ENCODE measurements around the gene ENTPD1.
"Not testable (repeated sequence)": the region's sequence is repeated elsewhere in the genome, so short reads cannot be mapped to it uniquely, and the experiment has no call there.

ENTPD1 gene, protein sequence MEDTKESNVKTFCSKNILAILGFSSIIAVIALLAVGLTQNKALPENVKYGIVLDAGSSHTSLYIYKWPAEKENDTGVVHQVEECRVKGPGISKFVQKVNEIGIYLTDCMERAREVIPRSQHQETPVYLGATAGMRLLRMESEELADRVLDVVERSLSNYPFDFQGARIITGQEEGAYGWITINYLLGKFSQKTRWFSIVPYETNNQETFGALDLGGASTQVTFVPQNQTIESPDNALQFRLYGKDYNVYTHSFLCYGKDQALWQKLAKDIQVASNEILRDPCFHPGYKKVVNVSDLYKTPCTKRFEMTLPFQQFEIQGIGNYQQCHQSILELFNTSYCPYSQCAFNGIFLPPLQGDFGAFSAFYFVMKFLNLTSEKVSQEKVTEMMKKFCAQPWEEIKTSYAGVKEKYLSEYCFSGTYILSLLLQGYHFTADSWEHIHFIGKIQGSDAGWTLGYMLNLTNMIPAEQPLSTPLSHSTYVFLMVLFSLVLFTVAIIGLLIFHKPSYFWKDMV

DNA sequence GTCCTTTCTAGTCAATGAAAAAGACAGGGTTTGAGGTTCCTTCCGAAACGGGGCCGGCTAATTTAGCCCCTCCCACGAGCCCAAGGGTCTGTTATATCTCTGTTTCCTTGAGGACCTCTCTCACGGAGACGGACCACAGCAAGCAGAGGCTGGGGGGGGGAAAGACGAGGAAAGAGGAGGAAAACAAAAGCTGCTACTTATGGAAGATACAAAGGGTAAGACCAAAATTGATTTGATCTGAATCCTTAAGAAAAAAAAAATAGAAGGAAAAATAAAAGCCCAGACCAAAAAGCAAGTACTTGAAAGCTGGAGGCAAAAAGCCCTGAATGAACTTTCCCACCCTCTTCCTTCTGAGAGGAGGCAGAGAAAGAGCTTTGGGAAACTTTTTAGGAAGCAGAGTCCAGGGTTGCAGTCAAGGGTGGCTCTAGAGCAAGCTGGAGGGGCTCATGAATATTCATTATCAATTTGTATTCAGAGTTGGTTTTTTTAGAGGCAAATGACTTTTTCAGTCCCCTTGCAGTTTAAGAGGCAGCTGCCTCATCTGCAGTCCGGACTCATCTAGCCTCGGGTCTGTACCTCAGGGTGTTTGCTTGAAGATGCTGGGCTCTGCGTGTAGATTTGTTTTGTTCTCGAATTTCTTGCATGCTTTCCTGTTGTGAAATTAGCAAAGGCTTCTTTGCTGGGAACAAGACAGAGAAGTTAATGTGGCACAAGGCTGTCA lies at the start of gene ENTPD1:
Gene ENTPD1 (plus strand): TSS at position 123 of the 721 bp plus-strand sequence. CDS start 77 bp downstream, at position 200.
- DNase-seq, result peak in 22 of 51 donors; percentile 1 to 62 (median 17)

DNA sequence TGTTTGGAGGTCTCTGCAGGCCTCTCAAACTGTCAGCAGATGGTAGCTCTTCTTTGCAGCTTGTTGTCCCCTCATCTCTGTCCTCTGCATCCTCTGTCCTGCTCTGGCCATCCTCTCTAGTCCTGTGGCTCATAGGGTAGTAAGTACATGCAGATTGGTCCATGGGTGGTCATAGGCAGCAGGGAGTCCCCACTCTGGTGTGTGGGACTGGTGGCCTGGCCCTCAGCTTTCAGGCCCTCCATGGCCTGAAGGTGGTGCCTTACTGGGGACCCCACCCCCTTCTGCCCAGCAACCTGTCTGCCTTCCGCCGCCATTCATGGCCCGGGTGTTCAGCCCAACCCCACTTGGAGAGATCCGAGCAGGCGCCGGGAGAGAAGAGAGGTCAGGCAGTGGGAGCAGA lies 49.4 kb upstream of the ENTPD1 start:
- no peak for DNase-seq

DNA sequence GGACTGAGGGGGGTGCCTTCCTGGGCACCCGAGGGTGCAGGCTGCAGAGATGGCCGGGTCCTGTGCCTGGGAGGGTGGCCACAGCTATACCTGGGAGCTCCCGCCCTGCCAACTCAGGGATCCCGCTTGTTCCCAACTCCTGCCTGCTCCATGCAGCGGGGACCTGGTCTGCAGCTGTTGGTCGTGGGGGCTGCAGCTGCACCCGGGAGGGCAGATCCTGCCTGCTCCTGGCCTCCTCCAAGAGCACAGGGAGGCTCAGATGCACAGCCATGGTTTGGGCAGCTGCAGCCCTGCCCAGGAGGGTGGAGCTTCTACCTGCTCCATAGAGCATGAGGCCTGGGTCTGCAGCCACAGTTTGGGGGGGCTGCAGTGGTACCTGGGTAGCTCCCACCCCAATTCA lies 49.0 kb upstream of the ENTPD1 start:
- DNase-seq, result no peak

DNA sequence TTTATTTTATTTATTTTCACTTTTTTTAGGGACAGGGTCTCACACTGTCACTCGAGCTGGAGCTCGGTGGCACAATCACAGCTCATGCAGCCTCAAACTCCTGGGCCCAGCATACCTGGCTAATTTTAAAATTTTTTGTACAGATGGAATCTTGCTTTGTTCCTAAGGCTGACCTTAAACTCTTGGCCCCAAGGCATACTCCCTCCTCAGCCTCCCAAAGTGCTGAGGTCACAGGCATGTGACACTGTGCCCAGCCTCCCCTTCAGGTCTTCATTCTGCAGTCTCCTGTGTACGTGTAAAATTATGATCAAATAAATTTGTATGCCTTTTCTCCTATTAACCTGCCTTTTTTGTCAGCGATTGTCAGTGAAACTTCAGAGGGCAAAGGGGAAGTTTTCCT lies 44.5 kb upstream of the ENTPD1 start:
- DNase-seq, result no peak

DNA sequence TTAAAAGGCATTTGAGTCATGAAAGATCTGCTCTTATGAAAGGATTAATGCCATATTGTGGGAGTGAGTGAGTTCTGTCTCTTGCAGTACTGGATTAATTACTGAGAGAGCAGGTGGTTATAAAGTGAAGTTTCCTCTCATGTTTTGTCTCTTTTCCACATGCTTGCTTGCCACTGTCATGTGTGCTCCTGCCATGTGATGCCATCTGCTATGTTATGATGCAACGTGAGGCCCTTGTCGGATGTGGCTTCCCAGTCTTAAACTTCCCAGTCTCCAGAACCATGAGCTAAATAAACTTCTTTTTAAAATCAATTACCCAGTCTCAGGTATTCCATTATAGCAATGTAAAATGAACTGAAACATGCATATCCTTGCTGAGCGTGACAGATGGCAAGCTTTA lies 39.5 kb upstream of the ENTPD1 start:
- no peak for DNase-seq

DNA sequence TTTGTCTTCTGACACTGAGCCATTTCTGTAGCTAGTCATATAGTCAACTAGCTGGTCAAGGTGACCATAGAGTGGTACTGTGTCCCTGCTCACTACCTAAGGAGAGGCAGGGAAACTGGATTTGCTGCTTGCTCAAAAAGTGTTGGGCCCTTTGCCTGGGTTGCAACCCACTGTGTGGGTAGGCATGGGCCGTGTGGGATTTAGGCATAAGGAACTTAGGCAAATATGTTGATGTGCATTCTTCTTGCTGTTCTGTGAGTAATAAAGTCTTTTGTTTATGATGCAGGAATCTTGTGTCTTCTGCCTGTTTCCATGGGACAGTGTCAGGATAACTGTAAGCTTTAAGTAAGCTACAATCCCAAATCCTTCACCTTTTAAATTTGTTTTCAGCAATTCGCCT lies 39.1 kb upstream of the ENTPD1 start:
- no peak for DNase-seq

DNA sequence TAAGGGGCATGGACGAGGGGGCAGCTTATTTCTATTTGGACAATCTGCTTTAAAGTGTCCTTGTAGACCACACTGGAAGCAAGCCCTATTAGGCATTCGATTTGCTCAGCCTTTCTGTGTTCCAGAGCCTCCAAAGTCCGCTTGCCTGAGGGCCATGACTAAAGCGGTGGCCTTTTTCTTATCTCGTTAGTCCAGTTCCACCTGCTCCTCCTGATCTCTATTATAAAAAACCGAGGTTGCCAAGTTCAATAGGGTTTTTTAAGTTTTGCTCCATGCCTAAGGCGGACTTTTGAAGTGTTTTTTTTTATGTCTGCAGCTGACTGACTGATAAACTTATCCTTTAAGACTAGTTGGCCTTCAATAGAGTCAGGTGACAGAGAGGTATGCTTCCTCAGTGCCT lies 35.2 kb upstream of the ENTPD1 start:
- DNase-seq, result not testable (repeated sequence)

DNA sequence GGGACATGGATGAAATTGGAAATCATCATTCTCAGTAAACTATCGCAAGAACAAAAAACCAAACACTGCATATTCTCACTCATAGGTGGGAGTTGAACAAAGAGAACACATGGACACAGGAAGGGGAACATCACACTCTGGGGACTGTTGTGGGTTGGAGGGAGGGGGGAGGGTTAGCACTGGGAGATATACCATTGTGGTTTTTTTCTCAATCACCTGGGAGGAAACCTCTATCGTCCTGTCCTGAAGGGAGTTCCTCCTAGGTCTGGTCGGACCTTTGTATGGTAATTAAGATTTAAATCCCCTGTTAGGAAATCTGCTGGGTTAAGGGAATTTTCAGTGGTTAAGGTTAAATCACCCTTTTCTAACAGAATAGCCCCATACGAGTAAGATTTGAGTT lies 33.5 kb upstream of the ENTPD1 start:
- DNase-seq, result not testable (repeated sequence)

DNA sequence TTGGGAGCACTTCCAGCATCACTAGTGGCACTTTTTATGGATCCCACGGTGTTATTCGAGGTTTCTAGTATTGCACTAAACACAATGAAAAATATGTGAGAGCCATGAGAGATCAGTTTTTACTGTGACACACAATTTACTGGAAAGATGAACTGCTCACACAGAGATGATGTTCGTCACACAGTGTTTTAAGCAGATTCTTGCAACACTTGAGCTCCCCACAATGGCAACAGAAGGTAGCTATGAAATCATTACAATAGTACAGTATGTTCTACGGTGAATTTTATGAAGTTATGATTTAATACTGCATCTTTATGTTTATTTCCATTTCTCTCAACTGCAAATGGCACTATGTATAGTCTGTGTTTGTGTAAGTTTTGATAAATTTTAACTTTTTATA lies 27.4 kb upstream of the ENTPD1 start:
- DNase-seq, result no peak

DNA sequence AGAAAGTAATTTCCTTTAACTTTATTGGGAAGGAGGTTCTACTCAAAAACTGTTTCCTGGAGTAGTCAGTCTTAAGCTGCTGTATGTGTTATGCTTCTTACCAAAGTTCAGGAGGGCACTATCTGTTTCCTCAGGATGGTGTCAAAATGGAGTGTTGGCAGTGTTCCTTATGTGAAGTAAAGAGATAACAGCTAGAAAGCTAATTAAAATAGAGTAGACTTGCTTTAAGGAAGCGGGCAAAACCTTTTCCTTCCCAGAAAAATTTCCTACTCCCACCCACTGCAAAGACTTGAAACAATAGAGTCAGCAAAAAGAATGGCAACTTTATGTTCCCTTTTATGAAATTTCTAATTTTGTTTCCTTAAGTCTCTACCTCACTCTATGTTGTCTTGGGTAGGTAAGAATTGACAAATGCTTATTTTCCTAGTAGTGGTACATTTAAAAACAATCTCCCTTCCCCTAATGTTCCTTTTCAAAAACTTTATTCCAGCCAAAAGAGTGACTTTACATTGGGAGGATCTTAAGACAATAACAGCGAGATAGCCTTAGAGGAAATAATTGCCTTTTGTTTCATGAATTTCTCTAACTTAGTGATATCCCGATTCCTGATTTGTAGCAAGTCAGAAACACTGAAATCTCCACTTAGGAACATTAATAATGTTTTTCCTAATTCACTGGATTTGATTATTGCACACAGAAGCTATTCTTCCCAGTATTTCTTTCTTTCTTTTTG lies 26.5 kb upstream of the ENTPD1 start:
- no peak for DNase-seq

DNA sequence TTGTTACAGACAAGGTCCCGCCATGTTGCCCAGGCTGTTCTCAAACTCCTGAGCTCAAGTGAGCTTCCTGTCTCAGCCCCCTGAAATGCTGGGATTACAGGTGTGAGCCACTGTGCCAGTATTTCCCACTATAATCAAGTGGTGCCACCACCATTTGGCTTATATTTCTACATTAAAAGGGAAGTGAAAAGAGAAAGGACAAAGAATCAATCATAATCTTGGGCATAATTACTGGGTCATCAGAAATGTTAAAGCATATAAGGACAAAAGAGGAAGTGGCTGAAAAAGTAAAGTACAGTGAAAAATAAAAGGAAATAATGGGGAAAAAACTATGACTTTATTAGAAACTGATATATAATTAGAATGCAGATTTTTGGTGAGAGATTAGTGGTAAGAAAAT lies 25.7 kb upstream of the ENTPD1 start:
- DNase-seq, result no peak

DNA sequence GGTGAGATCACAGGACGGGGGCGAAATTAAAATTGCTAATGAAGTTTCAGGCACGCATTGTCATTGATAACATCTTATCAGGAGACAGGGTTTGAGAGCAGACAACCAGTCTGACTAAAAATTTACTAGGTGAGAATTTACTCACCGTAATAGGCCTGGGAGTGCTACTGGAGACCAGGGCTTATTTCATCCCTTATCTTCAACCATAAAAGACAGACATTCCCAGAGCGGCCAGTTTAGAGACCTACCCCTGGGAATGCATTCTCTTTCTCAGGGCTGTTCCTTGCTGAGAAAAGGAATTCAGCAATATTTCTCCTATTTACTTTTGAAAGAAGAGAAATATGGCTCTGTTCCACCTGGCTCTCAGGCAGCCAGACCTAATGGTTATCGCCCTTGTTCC lies 23.1 kb upstream of the ENTPD1 start:
- DNase-seq, result not testable (repeated sequence)

DNA sequence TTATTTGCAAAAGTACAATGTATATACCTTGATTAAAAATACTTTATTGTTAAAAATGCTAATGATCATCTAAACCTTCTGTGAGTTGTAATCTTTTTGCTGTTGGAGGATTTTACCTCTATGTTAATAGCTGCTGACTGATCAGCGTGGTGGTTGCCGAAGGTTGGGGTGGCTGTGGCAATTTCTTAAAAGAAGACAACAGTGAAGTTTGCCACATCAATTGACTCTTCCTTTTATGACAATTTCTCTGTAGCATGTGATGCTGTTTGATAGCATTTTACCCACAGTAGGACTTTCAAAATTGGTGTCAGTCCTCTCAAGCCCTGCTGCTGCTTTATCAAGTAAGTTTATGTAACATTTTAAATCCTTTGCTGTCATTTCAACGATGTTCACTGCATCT lies 16.9 kb upstream of the ENTPD1 start:
- no peak for DNase-seq

DNA sequence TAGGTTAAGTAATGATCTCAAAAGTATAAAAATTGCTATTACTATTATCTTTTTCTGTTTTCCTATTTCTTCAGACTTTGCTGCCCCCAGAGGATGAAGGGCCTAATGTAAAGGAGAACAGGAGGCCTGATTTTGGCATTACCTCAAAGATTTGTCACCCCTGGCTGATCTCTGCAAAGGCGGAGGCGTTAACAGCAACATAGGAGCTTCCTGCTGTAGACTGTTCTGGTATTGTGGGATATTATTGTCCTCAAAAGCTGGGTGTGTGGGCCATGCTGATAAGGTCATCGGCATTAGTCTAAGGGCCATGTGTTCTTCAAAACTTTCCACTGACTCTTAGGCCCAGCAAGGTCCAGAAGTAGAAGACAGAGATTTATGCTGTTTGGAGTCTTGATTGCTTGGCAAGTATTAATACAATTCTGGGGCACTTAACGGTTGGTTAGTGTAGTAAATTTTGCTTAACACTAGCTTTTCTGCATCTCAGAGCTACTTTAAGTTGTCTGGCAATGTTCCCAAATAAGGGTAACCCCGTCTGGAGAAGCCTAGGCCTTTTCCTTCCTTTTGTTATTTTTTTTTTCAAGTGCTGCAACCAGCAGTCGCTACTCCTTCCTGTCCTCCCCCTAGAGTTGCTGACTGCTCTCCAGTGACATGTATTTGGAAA lies 14.0 kb upstream of the ENTPD1 start:
- no peak for DNase-seq

DNA sequence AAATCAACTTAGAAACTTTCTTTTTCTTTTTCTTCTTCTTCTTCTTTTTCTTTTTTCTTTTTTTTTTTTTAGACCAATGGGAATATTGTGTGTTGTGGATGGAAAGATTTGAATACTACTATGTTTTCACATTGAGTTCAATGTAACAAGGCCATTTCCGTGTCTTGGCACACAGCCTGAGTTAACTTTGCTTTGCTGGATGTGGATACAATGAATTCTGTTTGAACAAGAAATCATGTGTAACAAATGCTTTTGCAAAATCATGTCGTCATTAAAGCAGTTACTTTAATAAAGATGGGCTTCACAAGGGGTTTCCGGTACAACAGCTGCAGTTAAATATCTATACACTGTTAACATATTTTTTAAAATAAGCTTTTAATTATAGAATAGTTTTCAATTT lies 13.5 kb upstream of the ENTPD1 start:
- DNase-seq, result no peak

DNA sequence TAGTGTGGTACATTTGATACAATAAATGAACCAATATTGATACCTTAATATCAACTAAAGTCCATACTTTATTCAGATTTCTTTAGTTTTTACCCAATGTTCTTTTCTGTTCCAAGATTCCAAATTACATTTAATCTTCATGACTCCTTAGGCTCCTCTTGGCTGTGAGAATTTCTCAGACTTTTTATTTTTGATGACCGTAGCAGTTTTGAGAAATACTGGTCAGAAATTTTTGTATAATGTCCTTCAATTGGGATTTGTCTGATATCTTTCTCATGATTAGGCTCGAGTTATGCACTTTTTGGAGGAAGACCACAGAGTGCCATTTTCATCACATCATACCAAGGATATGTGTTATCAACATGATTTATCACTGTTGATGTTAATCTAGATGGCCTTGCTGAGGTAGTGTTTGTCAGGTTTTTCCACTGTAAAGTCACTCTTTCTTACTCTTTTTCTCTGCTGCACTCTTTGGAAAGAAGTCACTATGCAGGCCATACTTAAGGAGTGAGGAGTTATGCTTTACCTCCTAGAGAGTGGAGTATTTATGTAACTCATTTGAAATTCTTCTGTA lies 12.9 kb upstream of the ENTPD1 start:
- DNase-seq, result no peak

DNA sequence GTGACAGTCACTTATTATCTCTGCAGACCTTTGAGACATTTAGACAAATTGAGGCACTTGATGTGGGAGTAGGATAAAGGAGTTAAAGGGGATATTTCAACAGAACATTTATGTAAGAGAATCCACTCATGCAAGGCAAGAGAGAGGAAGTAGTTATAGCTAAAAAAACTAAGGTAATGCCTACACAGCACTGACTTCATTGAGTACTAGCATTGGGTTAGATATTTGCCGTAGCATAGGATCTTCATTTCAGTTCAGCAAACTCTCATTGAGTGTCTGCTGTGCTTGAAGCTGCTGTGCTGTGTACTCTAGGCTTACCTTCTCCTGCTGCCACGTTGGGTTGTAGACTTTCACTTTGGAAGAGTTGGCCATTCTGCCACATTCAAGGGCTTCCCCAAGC lies 10.5 kb upstream of the ENTPD1 start:
- DNase-seq, result no peak

DNA sequence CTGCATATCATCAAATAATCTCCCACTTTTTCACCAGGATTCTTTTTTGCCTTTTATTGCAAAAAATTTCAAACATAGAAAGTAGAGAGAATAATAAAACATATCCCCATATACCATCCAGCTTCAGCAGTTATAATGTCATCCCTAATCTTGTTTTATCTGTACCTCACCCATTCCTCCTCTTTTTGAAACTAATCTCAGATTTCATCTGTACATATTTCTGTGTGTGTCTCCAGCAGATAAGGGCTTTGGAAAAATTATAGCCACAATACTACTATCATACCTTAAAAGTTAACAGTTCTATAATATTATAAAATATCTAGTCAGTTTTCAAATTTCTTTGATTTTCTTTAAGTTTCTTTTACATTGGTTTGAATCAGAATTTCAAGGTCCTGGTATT lies 7.6 kb upstream of the ENTPD1 start:
- no peak for DNase-seq

DNA sequence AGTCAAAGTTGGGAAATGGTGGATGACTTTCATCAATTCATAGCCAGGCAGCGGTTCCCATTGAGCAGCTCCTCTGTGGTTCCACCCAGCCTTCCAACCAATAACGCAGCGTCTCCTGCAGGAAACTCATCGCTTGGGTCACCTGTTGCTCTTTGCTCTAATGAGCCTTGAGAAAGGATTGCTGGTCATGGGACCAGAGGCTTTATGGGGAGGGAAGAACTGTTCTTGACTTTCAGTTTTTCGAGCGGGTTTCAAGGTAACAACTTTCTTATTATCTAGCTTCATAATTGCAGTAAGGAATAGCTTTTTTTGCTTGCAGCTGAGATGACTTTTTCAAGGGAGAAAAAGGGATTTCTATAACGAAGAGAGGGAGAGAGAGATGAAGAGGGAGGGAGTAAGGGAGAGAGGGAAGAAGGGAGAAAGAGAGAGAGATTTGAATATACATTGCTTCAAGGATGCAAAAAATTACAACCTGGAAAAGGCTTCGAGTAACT lies 405 bp upstream of the ENTPD1 start:
- DNase-seq, result peak in 23 of 51 donors; percentile 2 to 42 (median 16)

DNA sequence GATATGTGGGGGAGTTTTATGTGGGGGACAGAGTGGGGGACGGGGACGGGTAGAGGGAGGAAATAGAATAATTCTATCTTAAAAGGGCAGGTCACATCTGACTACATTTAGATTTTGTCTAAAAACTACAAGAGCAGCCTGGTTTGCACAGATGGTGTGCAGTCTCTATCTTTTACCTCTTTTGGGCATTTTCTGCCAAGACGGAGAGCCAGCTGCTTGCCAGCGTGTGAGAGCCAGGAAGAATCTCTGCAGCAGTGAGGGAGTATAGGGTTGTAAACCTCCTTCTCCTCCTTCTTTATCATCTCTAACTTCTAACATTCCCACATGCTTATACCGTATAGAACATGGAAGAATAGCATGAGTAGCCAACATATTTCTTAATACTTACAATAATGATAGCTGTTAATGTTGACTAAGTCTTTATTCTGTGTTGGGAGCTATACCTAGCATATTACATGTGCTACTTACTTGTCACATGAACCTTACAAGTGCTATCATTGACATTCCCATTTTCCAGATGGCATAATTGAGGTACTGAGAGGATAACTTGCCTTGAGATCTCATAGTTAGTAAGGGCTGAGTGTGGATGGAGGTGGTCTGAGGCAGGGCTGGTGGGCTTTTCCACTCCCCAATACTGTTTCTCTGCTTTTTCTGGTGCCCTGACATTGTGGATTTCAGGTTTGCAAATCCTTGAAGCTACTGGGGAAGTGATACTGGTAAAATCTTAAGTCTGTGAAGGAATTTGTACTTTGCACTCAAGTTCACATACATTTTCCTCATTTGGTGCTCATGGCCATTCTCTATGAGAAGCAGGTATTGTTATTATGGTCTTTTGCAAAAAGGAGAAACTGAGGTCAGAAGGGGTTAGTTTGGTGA lies 1.1 kb downstream of the ENTPD1 start:
- peak in 2 of 51 donors; percentile 1 to 8 for DNase-seq

Measured in hypothalamus (tissue), 51 donors.